Measurements from ENCODE around the gene PIF1.
A peak's percentile ranks its signal among the peaks of the same experiment; 100 is the strongest.
"Not testable (repeated sequence)": the region's sequence is repeated elsewhere in the genome, so short reads cannot be mapped to it uniquely, and the experiment has no call there.

PIF1 gene

DNA sequence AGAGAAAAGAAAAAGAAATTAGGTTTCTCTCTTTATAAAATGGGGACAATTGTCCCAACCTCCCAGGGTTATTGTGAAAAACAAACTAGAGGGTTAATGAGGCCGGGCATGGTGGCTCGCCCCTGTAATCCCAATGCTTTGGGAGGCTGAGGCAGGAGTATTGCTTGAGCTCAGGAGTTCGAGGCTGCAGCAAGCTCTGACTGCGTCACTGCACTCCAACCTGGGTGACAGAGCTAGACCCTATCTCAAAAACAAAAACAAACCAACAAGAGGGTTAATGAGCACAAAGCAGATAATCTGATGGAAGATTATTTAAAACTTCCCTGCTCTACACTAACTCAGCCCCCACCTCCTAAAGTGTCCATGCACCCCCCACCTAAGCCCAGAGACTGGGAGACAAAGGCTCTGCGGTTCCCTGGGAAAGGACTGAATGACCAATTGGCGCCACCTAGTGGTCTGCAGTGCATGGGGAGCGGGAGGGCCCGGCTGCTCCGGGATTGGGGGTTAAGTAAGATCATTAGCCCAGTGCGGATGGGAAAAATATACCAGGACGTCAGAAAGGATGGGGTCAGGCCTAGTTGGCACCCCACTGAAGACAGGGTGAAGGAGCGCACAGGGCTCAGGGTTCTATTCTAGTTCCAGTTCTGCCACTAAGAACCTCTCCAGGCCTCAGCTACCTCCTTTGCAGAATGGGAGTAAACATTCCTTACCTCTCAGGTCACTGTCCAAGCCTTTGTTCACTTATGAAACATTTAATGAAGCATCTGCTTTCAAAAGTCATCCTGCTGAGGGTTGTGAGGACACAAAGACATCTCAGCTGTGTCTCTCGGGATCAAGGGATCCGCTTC lies 15.6 kb downstream of the PIF1 start:
- peak; percentile 4 for DNase-seq

DNA sequence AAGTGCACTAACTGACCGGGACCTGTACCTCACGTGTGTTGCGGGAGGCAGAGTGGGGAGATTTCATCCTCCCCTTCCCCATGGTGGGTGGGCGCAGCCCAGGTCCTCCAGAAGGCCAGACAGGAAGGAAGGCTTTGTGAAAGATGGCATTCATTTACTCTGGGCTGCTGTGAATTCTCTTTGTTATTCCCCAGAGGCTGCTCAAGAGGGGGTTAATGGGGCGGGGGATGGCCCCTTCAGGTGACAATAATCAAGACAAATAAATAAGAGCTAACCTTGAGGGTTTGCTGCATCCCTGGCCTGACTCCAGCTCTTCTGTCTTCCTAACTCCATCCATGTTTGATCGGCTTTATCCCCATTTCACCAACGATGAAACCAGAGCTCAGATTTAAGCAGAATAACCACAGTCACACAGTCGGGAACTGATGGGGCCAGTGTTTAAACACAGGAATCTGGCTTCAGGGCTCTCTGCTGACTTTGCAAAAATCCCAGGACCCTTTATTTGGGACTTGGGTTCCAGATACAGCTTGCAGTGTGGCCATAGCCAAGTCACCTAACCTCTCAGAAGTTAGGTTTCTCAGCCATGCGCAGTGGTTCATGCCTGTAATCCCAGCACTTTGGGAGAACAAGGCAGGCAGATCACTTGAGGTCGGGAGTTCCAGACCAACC lies 16.5 kb downstream of the PIF1 start:
- DNase-seq = no peak

DNA sequence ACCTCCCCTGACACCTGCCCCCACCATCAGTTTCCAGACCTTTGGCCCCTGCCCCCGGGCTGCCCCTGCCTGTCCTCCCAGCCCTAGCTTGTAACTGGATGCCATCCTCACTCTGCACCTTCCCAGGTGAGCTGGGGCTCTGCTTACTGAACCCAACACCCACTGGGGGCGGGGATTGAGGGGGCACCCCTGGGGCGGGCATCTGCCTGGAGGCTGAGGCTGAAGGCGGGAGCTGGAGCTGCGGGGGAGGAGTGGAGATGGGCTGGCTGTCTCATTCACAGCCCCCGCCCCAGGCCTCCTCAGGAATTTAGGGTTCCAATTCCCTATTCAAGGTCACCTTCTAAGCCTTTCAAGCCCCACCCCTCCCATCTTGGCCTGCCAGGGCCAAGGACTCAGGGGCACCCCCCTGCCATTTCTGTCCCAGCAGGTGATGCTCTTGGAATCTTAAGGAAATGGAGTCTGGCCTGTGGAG lies 17.7 kb downstream of the PIF1 start:
- no peak for DNase-seq

DNA sequence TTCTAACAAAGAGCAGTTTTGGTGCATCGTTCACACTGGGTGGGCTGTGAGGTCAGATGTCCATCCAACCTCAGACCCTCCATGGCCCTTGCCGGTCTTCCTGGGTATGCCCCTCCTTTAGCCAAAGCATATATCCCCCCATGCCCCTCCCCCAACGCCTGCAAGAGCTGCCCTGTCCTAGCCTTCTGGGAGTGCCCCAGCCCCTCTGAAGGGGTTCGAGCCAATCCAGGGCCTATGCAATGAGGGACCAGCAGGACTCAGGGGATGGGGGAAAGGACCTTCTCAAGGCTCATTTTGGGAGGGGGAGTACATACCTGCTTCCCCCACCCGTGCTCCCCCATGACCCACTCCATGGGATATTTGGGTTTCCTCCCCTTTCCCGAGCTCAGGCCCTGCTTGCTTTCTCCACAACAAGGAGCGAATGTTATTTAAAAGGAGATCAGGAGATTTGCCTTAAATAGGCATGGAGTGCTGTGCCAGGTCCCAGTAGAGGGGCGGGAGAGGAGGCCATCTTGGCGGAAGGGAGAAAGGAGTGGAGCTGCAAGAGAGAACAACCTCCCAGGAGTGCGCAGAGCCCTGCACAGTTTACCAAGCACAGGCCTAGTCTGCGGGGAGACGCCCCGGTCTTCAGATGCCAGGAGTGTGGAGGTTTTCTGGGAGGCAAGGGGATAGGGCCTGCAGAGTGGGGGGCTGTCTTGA lies 18.2 kb downstream of the PIF1 start:
- no peak for DNase-seq

DNA sequence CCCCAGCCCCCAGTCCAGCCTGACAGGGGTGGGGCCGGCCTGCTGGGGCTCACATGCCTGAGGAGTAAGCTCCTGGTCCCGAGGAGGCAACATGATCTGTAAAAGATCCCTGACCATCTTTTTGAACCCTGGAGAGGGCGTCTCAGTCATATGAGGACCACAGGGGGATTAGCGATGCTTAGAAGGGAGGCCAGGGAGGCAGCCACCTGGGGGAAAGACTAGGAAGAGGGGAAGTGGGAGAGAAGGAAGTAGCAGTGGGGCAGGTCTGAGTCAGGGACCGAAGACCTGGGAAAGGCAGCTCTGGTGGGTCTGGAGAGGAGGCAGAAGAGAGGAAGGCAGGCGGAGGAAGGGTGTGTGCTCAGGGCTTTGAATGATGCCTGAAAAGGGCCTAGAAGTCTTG lies 18.9 kb downstream of the PIF1 start:
- DNase-seq = no peak

DNA sequence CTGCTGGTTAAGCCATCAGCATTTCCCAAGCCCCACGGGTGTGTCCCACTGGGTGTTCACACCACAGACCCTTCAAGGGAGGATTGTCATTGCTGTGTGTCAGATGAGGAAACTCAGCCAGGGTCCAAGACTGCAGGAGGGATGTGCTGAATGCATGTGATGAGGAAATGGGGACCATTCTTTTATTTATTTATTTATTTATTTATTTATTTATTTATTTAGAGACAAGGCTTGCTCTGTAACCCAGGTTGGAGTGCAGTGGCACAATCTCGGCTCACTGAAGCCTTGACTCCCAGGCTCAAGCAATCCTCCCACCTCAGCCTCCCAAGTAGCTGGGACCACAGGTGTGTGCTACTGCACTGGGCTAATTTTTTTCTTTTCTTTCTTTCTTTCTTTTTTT lies 20.8 kb downstream of the PIF1 start:
- DNase-seq = no peak

DNA sequence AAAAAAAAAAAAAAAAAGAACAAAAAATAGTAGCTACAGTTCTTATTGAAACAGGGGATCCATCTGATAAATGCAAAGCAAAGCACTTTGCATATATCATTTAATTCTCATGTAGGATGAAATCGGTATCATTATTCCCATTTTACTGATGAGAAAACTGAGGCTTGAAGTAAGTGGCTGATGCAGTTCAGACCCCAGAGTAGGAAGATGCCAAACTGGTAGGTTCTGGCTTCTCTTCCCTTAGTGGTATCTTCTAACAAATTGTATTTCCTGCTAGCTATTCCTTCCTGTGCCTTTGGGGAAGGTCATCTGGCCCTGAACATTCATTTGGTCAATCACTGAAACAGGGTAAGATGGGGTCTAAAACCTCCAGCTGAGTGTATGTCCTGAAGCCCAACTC lies 21.9 kb downstream of the PIF1 start:
- no peak for DNase-seq

DNA sequence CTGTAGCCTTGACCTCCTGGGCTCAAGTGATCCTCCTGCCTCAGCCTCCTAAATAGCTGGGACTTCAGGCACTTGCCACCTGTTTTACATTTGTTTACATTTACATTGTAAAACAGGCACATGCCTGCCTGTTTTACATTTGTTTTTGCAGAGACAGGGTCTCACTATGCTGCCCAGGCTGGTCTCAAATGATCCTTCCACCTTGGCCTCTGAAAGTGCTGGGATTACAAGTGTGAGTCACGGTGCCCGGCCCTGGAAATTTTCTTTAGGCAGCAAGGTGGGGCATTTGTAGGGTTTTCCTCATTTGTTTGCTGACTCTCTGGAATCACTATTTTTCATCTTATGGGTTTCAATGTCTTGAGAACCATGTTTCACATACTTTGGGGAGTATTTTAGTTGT lies 25.0 kb downstream of the PIF1 start:
- DNase-seq = no peak

DNA sequence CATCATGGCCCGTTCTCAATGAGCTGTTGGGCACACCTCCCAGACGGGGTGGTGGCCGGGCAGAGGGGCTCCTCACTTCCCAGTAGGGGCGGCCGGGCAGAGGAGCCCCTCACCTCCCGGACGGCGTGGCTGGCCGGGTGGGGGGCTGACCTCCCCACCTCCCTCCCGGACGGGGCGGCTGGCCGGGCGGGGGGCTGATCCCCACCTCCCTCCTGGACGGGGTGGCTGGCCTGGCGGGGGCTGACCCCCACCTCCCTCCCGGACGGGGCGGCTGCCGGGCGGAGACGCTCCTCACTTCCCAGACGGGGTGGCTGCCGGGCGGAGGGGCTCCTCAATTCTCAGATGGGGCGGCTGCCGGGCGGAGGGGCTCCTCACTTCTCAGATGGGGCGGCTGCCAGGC lies 26.5 kb downstream of the PIF1 start:
- DNase-seq = not testable (repeated sequence)

DNA sequence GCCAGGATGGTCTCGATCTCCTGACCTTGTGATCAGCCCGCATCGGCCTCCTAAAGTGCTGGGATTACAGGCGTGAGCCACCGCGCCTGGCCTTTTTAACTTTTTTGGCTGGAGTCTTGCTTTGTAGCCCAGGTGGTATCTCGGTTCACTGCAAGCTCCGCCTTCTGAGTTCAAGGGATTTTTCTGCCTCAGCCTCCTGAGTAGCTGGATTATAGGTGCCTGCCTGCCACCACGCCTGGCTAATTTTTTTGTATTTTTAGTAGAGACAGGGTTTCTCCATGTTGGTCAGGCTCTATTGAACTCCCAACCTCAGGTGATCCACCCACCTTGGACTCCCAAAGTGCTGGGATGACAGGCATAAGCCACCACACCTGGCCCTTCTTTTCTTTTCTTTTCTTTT lies 29.5 kb downstream of the PIF1 start:
- not testable (repeated sequence) for DNase-seq

DNA sequence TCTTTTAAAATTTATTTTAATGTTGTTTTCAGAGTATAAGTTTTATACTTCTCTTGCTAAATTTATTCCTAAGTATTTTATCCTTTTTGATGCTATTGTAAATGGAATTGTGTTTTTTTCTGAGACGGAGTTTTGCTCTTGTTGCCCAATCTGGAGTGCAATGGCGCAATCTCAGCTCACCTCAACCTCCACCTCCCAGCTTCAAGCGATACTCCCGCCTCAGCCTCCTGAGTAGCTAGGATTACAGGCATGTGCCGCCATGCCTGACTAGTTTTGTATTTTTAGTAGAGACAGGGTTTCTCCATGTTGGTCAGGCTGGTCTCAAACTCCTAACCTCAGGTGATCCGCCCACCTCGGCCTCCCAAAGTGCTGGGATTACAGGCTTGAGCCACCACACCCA lies 30.1 kb downstream of the PIF1 start:
- not testable (repeated sequence) for DNase-seq

DNA sequence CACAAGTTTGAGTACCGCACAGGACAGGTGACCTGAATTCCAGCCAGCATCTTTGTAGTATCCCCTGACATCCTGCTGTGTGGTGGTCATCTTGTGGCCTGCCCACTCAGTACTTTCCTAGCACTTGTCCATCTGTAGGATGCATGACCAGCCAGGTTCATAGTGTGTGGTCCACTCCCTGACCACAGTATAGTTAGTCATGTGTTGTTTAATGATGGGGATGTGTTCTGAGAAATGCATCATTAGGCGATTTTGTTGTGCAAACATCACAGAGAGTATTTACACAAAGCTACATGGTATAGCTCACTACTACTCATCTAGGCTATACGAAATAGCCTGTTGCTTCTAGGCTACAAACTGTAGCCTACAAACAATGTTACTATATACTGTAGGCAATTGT lies 33.2 kb downstream of the PIF1 start:
- no peak for DNase-seq

DNA sequence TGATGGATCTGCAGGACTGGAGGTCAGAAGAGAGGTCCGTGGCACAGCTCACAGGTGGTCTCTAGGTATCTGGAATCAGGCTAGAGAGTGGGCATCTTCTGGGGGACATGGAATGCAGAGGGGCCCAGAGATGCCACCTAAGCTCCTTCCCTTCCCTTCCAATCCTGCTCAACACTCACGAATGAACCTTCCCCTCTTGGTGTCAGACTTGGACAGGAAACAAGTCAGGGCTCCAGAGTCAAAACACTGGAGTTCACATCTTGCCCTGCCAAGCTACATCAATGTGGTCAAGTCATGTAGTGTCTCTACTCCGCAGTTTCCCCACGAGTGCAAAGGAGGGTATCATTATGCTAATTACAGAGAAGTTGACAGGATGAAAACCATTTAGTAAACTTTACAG lies 34.0 kb downstream of the PIF1 start:
- DNase-seq = no peak

DNA sequence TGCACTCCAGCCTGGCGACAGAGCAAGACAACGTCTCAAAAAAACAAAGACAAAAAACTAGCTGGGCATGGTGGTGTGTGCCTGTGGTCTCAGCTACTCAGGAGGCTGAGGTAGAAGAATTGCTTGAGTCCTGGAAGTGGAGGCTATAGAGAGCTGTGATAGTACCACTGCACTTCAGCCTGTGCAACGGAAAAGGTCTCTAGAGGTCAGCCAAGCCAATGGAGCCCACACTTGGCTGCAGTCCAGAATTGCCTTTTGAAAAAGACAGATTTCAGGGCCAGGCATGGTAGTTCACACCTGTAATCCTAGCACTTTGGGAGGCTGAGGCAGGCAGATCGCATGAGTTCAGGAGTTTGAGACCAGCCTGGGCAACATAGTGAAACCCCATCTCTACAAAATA lies 41.7 kb downstream of the PIF1 start:
- DNase-seq = no peak

DNA sequence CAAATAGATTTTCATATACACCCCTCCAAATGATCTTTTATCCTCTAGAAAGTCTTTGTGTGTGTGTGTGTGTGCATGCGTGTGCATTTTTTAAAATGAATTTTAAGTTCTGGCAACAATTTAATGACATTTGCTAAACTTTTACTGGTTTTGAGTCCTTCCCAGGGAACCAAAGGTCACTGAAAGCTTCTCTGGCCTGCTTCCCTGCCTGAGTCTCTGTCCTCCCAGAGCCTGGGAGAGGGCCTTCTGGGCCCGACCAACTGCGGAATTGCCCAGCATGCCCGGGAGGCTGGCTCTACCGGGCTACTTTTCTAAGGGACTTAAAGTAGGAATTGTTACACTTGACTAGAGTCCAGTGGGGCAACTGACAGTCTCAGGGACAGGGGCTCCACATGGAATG lies 42.7 kb downstream of the PIF1 start:
- no peak for DNase-seq

DNA sequence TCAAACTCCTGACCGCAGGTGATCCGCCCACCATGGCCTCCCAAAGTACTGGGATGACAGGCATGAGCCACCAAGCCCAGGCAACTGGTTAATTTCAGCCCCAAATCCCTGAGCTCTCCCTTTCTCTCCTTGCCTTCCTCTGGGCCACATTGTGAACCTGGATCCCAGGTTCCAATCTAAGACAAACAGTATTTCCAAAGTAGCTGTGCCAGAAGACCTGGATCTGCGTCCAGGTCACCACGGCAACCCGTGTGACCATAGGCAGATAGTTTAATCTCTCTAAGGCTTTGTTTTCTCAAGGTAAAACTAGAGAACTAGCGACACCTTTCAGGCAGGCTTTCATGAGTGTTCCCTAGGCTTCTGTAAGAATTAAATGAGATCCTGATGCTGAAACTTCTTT lies 44.1 kb downstream of the PIF1 start:
- no peak for DNase-seq

DNA sequence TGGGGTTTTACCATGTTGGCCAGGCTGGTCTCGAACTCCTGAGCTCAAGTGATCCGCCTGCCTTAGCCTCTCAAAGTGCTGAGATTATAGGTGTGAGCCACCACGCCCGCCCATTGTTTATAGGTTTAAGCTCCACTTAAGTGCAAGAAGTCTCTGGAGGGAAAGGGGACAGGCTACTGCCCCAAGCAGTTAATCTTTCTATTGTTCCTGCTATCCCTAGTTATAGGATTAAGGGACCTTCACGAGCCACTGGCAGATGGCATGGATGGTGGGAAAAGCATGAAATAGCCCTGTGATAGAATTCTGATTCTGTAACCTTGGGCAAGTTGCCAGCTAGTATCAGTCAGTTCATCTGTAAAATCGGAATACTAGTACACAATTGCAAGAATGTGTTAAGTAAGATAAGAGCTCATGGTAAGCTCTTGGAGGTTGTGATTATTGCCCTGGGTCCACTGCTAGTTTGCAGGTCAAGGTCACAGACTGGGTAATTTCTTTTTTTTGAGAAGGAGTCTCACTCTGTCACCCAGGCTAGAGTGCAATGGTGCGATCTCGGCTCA lies 44.8 kb downstream of the PIF1 start:
- no peak for DNase-seq

DNA sequence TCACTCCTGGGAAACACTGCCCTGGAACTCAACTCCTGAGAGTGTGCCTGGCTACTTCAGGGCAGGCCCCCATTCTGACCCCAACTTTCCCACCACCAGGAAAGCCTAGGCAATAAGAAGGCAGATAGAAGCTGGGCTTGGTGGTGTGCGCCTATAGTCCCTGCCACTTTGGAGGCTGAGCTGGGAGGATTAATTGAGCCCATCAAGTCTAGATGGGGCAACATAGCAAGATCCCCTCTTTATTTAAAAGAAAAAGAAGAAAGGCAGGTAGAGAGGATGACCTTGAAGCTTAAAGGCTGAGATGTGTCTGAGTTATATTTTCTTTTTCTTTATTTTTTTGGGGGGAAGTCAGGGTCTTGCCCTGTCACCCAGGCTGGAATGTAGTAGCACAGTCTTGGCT lies 45.8 kb downstream of the PIF1 start:
- no peak for DNase-seq

DNA sequence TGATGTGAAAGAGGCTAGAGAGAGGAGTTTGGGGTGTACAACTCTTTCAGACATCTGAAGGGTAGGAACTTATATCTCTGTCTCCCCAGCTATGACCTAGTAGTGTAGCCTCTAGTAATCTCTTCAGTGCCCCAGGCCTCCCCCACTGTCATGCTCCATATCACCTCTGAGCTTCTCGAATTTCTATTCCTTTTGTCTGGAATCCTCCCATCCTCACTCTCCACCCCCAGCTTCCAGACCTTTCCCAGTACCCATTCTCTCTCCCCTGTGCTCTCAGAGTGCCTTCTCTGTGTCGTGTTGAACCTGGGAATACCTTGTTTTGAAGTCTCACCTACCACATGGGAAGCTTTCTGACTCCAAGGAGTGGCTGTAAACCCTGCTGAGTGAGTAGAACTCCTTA lies 46.4 kb downstream of the PIF1 start:
- DNase-seq = no peak

DNA sequence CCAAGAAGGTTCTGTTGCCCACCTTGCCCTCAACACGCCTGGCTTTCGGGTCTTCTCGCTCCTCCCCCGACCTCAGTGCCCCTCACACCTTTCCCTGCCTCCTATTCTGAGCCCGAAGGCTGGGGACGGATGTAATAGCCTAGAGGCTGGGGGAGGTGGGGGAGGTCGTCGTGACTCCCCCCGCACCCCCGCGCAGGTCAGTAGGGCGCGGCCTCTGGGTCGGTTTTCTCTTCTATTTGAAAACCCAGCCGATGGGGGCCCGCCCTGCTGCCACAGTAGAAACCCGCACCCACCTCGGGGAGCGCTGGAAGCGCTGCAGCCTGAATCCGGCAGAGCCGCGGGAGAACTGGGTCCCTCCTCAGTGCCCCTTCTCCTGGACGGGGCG lies 49.1 kb downstream of the PIF1 start:
- DNase-seq = no peak

DNA sequence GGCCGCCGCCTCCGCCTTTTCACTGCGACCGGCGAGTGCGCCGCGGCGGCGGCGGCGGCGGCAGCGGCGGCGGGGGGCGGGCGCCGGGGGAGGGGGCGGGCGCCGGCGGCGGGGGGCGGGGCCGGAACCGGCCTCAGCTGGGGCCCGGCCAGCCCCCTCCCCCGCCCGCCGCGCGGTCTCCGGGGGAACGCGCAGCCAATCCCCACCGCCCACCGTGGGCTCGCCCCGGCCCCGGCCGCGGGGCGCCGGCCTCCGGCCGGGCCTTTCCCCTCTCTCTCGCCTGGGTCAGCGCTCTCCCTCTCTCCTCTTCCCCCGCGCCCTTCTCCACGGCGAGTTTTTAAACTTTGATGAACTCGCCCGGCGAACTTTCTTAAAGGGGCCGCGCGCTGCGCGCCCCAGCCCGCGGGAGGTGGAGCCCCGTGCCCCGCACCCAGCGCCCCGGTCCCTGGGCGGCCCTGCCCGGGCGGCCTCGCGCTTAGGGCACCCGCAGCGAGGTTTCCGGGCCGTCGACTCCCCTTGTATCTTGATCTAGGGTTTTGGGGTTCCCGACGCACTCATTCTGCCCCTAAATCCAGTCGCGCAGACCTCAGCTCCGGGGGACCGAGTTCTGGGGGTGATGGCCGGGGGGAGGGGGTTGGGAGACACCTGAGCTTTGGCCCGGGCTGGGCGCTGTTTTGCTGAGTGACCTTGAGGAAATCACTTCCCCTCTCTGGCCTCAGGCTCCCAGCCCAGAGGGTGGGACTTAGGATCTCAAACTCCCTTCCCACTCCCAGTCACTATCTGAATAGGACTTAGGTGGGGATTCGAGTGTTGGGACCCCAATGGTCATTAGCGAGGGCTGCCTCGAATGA lies 49.7 kb downstream of the PIF1 start, which contains the start of gene RBPMS2:
RBPMS2 (minus strand) TSS at position 39 of the 851 bp plus-strand sequence. CDS start 270 bp downstream, outside the sequence.
- DNase-seq = no peak

Data from NCI-H2081 treated with DMSO at 0.1 percent for 48 hours (cell line).